HepG2 (cell line): ENCODE data around the gene OSBPL3. TPM values are rescaled to one million over a fixed set of nuclear protein-coding genes. Genes with fewer than 3 reads are reported as not detected.

Experiments
- ATAC-seq: fragments of 200-7000 bp; cut with Tn5 transposase; 3 replicates; pipeline ENCODE4 v1.9.1; 2020; ENCODE audit warnings: mild to moderate bottlenecking, moderate library complexity
- BruUV-seq: library from RNA; stranded (reverse); fragments of 400-500 nt; replicated peaks from 2 replicates; lab custom pipeline; 2021; lab: Mats Ljungman, UMichigan
- CTCF ChIA-PET: fragments of 300-600 bp; formaldehyde crosslinking; extraction: SDS; loops from one replicate; lab custom pipeline; 2021; ENCODE audit warnings: low total read pairs, inconsistent platforms, low intra/inter-chr PET ratio; lab: Yijun Ruan, JAX
- POLR2A ChIA-PET: fragments of 350-600 bp; sonication (Branson Sonifier 250); formaldehyde crosslinking; loops from one replicate; lab custom pipeline; 2020; ENCODE audit warnings: antibody characterized with exemption, inconsistent platforms; lab: Yijun Ruan, JAX
- DNase-seq: peaks from one replicate; pipeline ENCODE4 v3.0.0-alpha.2; 2015; ENCODE audit warnings: low spot score
- FAIRE-seq: peaks from 3 replicates; lab custom pipeline; 2011; peaks lifted over from hg19 to GRCh38; lab: Jason Lieb, UNC
- H2AFZ ChIP-seq: one replicate; pipeline ENCODE4 v1.6.1; 2011; ENCODE audit warnings: low read length, inconsistent platforms
- H3K27ac ChIP-seq: fragments of 300-600 bp; 3 replicates; pipeline ENCODE4 v1.8.0; 2011; ENCODE audit warnings: mixed run types, mild to moderate bottlenecking, mixed read lengths, low read length, inconsistent platforms; ENCODE audit not compliant: insufficient read depth; ENCODE audit errors: extremely low read length
- H3K27me3 ChIP-seq, 2 experiments: fragments of 200-600 bp in 1 of 2; 2 replicates in 1 of 2; 3 replicates in 1 of 2; pipeline versions ENCODE4 v1.6.0 to v1.8.0; 2011; ENCODE audit warnings: low read length in 2 of 2, mild to moderate bottlenecking in 2 of 2, moderate library complexity in 2 of 2, inconsistent platforms in 1 of 2; ENCODE audit not compliant: insufficient read depth in 2 of 2, control insufficient read depth in 1 of 2
- H3K36me3 ChIP-seq, 2 experiments: fragments of 200-600 bp in 1 of 2; replicated peaks in 1 of 2; 2 replicates in 1 of 2; 3 replicates in 1 of 2; pipeline versions ENCODE4 v1.5.1 to v1.8.0; 2011; ENCODE audit warnings: low read length in 2 of 2, inconsistent platforms in 1 of 2; ENCODE audit not compliant: insufficient read depth in 2 of 2, control insufficient read depth in 1 of 2
- H3K4me1 ChIP-seq: 2 replicates; pipeline ENCODE4 v1.5.1; 2012; ENCODE audit warnings: low read length, inconsistent platforms; ENCODE audit not compliant: insufficient read depth
- H3K4me2 ChIP-seq: 2 replicates; pipeline ENCODE4 v1.6.0; 2011; ENCODE audit warnings: low read depth, low read length, inconsistent platforms
- H3K4me3 ChIP-seq, 3 experiments: fragments of 200-600 bp in 1 of 3; sonication (generic), shearing (Covaris generic) in 1 of 3; replicated peaks in 1 of 3; 2 replicates each; pipeline ENCODE4 v1.5.1; 2011 to 2016; ENCODE audit warnings: low read length in 3 of 3, inconsistent platforms in 2 of 3, low read depth in 2 of 3, mild to moderate bottlenecking in 2 of 3, control low read depth in 1 of 3, mixed read lengths in 1 of 3; ENCODE audit not compliant: insufficient read depth in 1 of 3
- H3K79me2 ChIP-seq: one replicate; pipeline ENCODE4 v1.6.1; 2011; ENCODE audit warnings: low read length, inconsistent platforms; ENCODE audit not compliant: insufficient read depth
- H3K9ac ChIP-seq: 2 replicates; pipeline ENCODE4 v1.6.0; 2011; ENCODE audit warnings: mild to moderate bottlenecking, low read depth, low read length, inconsistent platforms; ENCODE audit not compliant: insufficient read depth
- H3K9me3 ChIP-seq: 2 replicates; pipeline ENCODE4 v1.5.1; 2012; ENCODE audit warnings: mild to moderate bottlenecking, low read length
- H4K20me1 ChIP-seq: 2 replicates; pipeline ENCODE4 v1.6.0; 2011; ENCODE audit warnings: inconsistent platforms, mild to moderate bottlenecking, low read length, moderate library complexity; ENCODE audit not compliant: insufficient read depth
- ADNP ChIP-seq: sonication (generic); formaldehyde crosslinking; IDR thresholded peaks from 2 replicates; pipeline ENCODE4 v1.4.0; 2020; ENCODE audit warnings: missing genetic modification reagents
- ELF1 ChIP-seq: sonication (generic); formaldehyde crosslinking; IDR thresholded peaks from 2 replicates; pipeline ENCODE4 v1.4.0; 2020; ENCODE audit warnings: missing genetic modification reagents
- MAF1 ChIP-seq: sonication (generic); formaldehyde crosslinking; IDR thresholded peaks from 2 replicates; pipeline ENCODE4 v1.5.0; 2020; ENCODE audit warnings: missing genetic modification reagents, borderline replicate concordance
- MAZ ChIP-seq, 2 experiments: sonication (generic) in 1 of 2; formaldehyde crosslinking in 1 of 2; IDR thresholded peaks; 2 replicates each; pipeline versions ENCODE4 v1.5.0 to v1.6.1; 2012 to 2020; ENCODE audit warnings: low read depth in 2 of 2, mild to moderate bottlenecking in 2 of 2, borderline replicate concordance in 1 of 2, improper control_type of control experiment in 1 of 2, low read length in 1 of 2, missing genetic modification reagents in 1 of 2, moderate library complexity in 1 of 2
- NFKBIZ ChIP-seq: IDR thresholded peaks from 2 replicates; pipeline ENCODE4 v1.6.1; 2018; ENCODE audit warnings: missing genetic modification reagents, missing compliant biosample characterization
- NR2F6 ChIP-seq, 2 experiments: IDR thresholded peaks; 2 replicates each; pipeline ENCODE4 v1.6.1; 2016; ENCODE audit warnings: antibody characterized with exemption in 1 of 2, mild to moderate bottlenecking in 1 of 2
- PATZ1 ChIP-seq: sonication (generic); formaldehyde crosslinking; IDR thresholded peaks from 2 replicates; pipeline ENCODE4 v1.4.0; 2020; ENCODE audit warnings: missing genetic modification reagents
- RCOR2 ChIP-seq: IDR thresholded peaks from 2 replicates; pipeline ENCODE4 v1.6.1; 2016; ENCODE audit warnings: missing biosample characterization, missing genetic modification reagents
- STAG1 ChIP-seq: sonication (generic); formaldehyde crosslinking; IDR thresholded peaks from 2 replicates; pipeline ENCODE4 v1.4.0; 2020; ENCODE audit warnings: missing genetic modification reagents
- ZMYM2 ChIP-seq: sonication (generic); formaldehyde crosslinking; IDR thresholded peaks from 2 replicates; pipeline ENCODE4 v1.8.0; 2022; ENCODE audit warnings: mild to moderate bottlenecking, missing genetic modification reagents
- ZMYM3 ChIP-seq: sonication (generic); formaldehyde crosslinking; IDR thresholded peaks from 2 replicates; pipeline ENCODE4 v1.5.1; 2020; ENCODE audit warnings: mild to moderate bottlenecking, missing genetic modification reagents
- ZNF10 ChIP-seq: sonication (generic); formaldehyde crosslinking; IDR thresholded peaks from 2 replicates; pipeline ENCODE4 v1.4.0; 2020; ENCODE audit warnings: mild to moderate bottlenecking, low read depth, missing genetic modification reagents, borderline replicate concordance
- ZNF629 ChIP-seq: sonication (generic); formaldehyde crosslinking; conservative IDR thresholded peaks from 2 replicates; pipeline ENCODE4 v1.5.0; 2020; ENCODE audit warnings: missing genetic modification reagents
- ZNF646 ChIP-seq: sonication (generic); formaldehyde crosslinking; IDR thresholded peaks from 2 replicates; pipeline ENCODE4 v1.9.0; 2021; ENCODE audit warnings: mild to moderate bottlenecking, missing genetic modification reagents
- ZNF879 ChIP-seq: sonication (generic); formaldehyde crosslinking; IDR thresholded peaks from 2 replicates; pipeline ENCODE4 v1.8.1; 2023; ENCODE audit warnings: missing genetic modification reagents
- WGBS: methylation state at CpG from one replicate; pipeline ENCODE4 v1.1.6; 2017; ENCODE audit warnings: low lambda C conversion rate; 5-methylcytosine and 5-hydroxymethylcytosine counted together
- in situ Hi-C: cut with HindIII; loops from 2 replicates; pipeline ENCODE4 v1.10.0; 2017; ENCODE audit warnings: low pct_unique_long_range_greater_than_20kb; ENCODE audit not compliant: extremely low pct_ligation_motif_present
- intact Hi-C: fragments of 100-400 bp; cut with micrococcal nuclease; formaldehyde crosslinking; loops from one replicate; pipeline ENCODE4 v1.10.0; 2022; ENCODE audit not compliant: unreplicated experiment
- polyA plus RNA-seq, 8 experiments: library from polyadenylated mRNA; depleted of rRNA in 3 of 8; stranded (reverse) in 7 of 8; unstranded in 1 of 8; fragments of >200 nt; fragmentation: Illumina TruSeq in 4 of 8; extraction: Trizol in 4 of 8; gene quantifications; 2 replicates each; pipeline versions ENCODE4 v1.2.1 to v1.2.3, GENCODE V29; 2011 to 2016; ENCODE audit warnings: low read depth in 4 of 8, missing spikeins in 1 of 8, mixed read lengths in 1 of 8; ENCODE audit not compliant: insufficient read depth in 1 of 8
- total RNA-seq, 5 experiments: library from RNA; depleted of rRNA; stranded (reverse); fragments of >200 nt; fragmentation: Illumina TruSeq; extraction: Trizol; gene quantifications; 2 replicates each; pipeline ENCODE4 v1.2.3, GENCODE V29; 2016; ENCODE audit warnings: low read depth in 1 of 5

The OSBPL3 gene
- total and polyA plus RNA-seq, 2 of the 13 experiments (the other 11 are each of a cell fraction or from before 2014, with no cell fraction given), result 8.8 to 28.9 TPM

- WGBS, result 8% methylated on average over 13 of the region's 26 CpGs
- BruUV-seq, result TSS peak; percentile 89
- Histone ChIP-seq H3K27me3 (no peaks in the 10 kb centered on the region; a peak in 1 of 5 replicates), H2AFZ (peak overlapping the region; percentile 83), H4K20me1 (no peaks in the 10 kb centered on the region), H3K4me1 (peaks cover 80% of the 10 kb centered on the region), H3K27ac (peak overlapping the region; percentile 81), H3K36me3 (no peaks in the 10 kb centered on the region), H3K4me2 (peak overlapping the region; percentile 99), H3K9ac (peak overlapping the region; percentile 79), H3K79me2 (peaks cover 37% of the 10 kb centered on the region), H3K4me3 (peak overlapping the region; percentile 75 to 89 (median 78)), H3K9me3 (no peaks in the 10 kb centered on the region)
- intact Hi-C loops (loop anchor here (1.0 to 2.0 kb wide), 3 partner anchors 44 to 160 kb away; no protein-coding TSS in a partner anchor), in situ Hi-C loops (loop anchor here (5.0 kb wide), 2 partner anchors 87 to 163 kb away; no protein-coding TSS in a partner anchor)
- DNase-seq (no peak), FAIRE-seq (no peak), ATAC-seq (peak; percentile 37)
- POLR2A ChIA-PET, result interaction anchor here (0.6 to 2.9 kb wide), 6 partner anchors 10 to 154 kb away, joined by 3 to 16 read pairs (median 4); partner anchors contain the start of gene CYCS
- CTCF ChIA-PET, result interaction anchor here (0.6 kb wide), 1 partner anchor 89 kb away, joined by 4 read pairs; no protein-coding TSS in a partner anchor
- TF ChIP-seq NR2F6 (IDR thresholded peaks at IDR 0.05) (no peak), NR2F6 (CRISPR knock-in tag; IDR thresholded peaks at IDR 0.05) (peak; percentile 3; the same call in 1 of the 2 replicates), ZNF879 (CRISPR knock-in tag) (no peak), ZNF10 (CRISPR knock-in tag) (no peak), ZNF629 (CRISPR knock-in tag) (no peak), MAZ (IDR thresholded peaks at IDR 0.05; ENCODE audit: borderline replicate concordance, low read depth, low read length) (no peak), MAZ (CRISPR knock-in tag; IDR thresholded peaks at IDR 0.05; ENCODE audit: low read depth) (no peak), NFKBIZ (CRISPR knock-in tag) (no peak), MAF1 (CRISPR knock-in tag) (0 out of 2 replicates have a peak, but pooled peaks have one; percentile 2), RCOR2 (CRISPR knock-in tag) (peak; percentile 36; the same call in 1 of the 2 replicates), ZMYM3 (CRISPR knock-in tag) (peak; percentile 92), ZMYM2 (CRISPR knock-in tag) (peak; percentile 75; the same call in 1 of the 2 replicates), STAG1 (CRISPR knock-in tag) (peak; percentile 2; the same call in 1 of the 2 replicates), PATZ1 (CRISPR knock-in tag) (no peak), ZNF646 (0 out of 2 replicates have a peak, but pooled peaks have one; percentile 7), ADNP (CRISPR knock-in tag) (0 out of 2 replicates have a peak, but pooled peaks have one; percentile 30), ELF1 (CRISPR knock-in tag) (no peak)
These were observed 674 bp upstream of the OSBPL3 start for GRCh38 chr7:24980534-24981170.
